Epithelial cell of proximal tubule (primary cell): ENCODE data around the gene PTPRN2. TPM values are rescaled to one million over a fixed set of nuclear protein-coding genes. Genes with fewer than 3 reads are reported as not detected.

Experiments
- DNase-seq: peaks from one replicate; pipeline ENCODE4 v3.0.0-alpha.2; 2011; ENCODE audit warnings: low read depth
- H3K4me3 ChIP-seq: 2 replicates; pipeline ENCODE4 v1.5.1; 2011; ENCODE audit warnings: low read depth, mild to moderate bottlenecking, low read length
- CTCF ChIP-seq: conservative IDR thresholded peaks from 2 replicates; pipeline ENCODE4 v1.5.1; 2012; ENCODE audit warnings: low read depth, mild to moderate bottlenecking, low read length
- total RNA-seq: library from RNA; depleted of rRNA; stranded (reverse); fragments of >200 nt; gene quantifications from 2 replicates; pipeline ENCODE4 v1.2.3, GENCODE V29; 2015

Gene PTPRN2
- total RNA-seq, 1 donor from 2014 or later: 2.8 TPM

DNA sequence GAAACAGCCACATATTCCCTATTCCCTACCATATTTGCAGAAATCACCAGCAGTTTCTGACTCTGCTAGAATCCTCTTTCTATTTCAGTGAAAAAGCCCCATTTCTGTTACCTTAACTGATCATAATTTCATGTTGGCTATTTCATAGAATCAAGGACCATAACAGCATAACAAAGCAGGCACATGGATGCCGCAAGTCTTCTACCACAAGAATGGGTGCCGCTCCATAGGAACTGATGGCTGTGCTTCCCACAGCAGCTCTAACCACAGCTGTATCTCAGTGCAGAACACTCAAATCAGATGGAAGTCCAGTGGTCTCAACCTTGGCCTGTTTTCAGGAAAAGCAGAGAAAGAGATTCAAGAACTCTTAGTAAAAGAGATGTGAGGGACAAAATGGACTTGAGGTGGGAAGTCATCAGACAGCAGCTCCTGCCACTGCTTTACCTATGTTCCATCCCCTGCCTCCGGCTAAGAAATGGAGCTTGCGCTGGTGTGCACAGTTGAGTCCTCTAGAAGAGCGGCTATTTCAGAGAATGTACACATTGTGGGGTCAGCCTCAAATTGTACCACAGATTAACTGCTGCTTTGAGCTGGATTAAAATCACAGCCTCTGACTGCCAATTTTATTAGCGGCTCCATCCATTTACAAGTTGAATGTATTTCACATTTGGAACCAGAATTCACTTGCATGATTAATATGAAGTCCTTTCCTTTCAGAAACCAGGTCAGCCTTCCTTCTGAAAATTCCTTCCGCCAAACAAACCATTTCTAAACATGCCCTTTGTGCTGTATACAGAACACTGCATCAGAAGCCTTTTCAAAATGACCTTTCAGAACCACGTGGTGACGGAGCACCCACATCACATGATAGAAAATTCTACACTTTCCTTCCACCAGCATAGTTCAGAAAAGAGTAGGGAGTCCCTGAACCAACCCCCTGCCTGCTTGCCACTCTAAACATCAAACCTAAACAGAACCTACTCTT lies 7.7 kb downstream of the PTPRN2 start:
- no peak overlapping the region for H3K4me3 ChIP-seq
- no peak for TF ChIP-seq CTCF
- DNase-seq: no peak

DNA sequence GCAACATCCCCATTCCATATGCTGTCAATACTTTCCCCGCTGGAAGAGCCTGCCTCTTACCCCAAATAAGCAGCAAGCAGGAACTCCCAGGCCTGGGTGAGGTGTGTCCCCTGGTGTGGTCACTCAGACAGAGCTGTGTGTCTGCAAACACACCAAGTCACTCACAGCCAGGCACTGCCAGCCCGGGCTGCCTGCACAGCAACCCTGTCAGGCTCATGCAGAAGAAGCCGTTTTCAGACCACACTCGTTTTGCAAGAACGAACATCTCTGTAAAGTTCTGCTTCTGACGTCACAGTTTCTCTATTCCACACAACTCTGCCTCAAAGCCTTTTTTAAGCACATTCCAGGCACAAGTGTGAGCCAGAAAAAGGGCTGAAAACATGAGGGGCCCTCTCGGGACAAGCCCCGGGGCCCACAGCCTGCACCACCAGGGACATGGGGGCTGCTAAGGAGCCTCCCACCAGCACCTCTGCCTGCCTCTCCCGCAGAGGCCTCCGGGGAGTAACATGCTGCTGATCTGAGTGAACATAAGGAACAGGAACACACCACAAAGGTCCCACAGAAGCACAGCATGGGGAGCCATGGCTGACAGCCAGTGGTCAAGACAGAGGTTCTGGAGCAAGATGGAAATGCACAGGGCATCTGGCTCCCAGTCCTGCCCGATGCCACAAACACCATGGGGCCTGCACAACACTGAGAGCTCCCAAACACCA lies 11.4 kb downstream of the PTPRN2 start:
- no peak for DNase-seq
- no peak overlapping the region for H3K4me3 ChIP-seq
- no peak for TF ChIP-seq CTCF

GRCh38 chr7:158574308-158575036 lies 13.2 kb downstream of the PTPRN2 start:
- TF ChIP-seq CTCF: no peak
- H3K4me3 ChIP-seq: no peak overlapping the region
- no peak for DNase-seq

DNA sequence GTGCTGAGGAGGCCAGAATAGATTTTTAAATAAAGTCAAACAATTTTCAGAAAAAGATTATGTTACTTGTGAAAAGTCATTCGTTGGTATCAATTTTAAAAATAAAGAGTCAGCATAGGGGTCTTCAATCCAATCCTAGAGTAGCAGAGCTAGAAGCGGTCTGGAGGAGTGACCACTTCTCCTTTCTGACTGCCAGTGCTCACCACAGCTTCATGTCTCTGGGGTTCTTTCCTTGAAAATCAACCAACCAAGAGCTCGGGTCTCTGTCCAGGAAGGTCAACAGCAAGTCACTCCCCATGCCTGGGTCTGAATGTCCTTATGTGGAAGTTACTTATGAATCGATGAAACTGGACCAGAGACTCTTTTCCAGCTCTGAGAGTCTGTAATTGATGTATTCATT lies 14.3 kb downstream of the PTPRN2 start:
- no peak for DNase-seq
- no peak overlapping the region for H3K4me3 ChIP-seq
- TF ChIP-seq CTCF: no peak

GRCh38 chr7:158572000-158572828 lies 15.4 kb downstream of the PTPRN2 start:
- TF ChIP-seq CTCF: peak; percentile 34
- H3K4me3 ChIP-seq: no peak overlapping the region
- DNase-seq: no peak
